ENCODE results near the gene PRKAG2.
A peak's percentile ranks its signal among the peaks of the same experiment; 100 is the strongest.

Gene PRKAG2

GRCh38 chr7:151572136-151572535 lies 304.8 kb downstream of the PRKAG2 start:
- no peak overlapping the region for H3K4me3 ChIP-seq (ENCODE audit: low read depth, low read length)
- no peak for TF ChIP-seq CTCF (IDR thresholded peaks at IDR 0.05; ENCODE audit: low read depth, low read length)
- no peak for TF ChIP-seq POLR2A (IDR thresholded peaks at IDR 0.05; ENCODE audit: extremely low read depth, insufficient read length)
- no peak for TF ChIP-seq MAX (IDR thresholded peaks at IDR 0.05; ENCODE audit: low read depth, low read length)
- no peak for TF ChIP-seq MYC (IDR thresholded peaks at IDR 0.05; ENCODE audit: low read depth, low read length)
- no peak for DNase-seq (ENCODE audit: low read depth)

- DNase-seq (ENCODE audit: low read depth), result no peak
- no peak overlapping the region for H3K4me3 ChIP-seq (ENCODE audit: low read depth, low read length)
- no peak for TF ChIP-seq POLR2A (IDR thresholded peaks at IDR 0.05; ENCODE audit: extremely low read depth, insufficient read length)
- TF ChIP-seq MYC (IDR thresholded peaks at IDR 0.05; ENCODE audit: low read depth, low read length), result no peak
- no peak for TF ChIP-seq MAX (IDR thresholded peaks at IDR 0.05; ENCODE audit: low read depth, low read length)
- no peak for TF ChIP-seq CTCF (IDR thresholded peaks at IDR 0.05; ENCODE audit: low read depth, low read length)
Observed at GRCh38 chr7:151571471-151571870, 305.4 kb downstream of the PRKAG2 start.

- peak; percentile 37 for DNase-seq (ENCODE audit: low read depth)
- H3K4me3 ChIP-seq (ENCODE audit: low read depth, low read length), result no peak overlapping the region
- TF ChIP-seq MAX (IDR thresholded peaks at IDR 0.05; ENCODE audit: low read depth, low read length), result no peak
- TF ChIP-seq MYC (IDR thresholded peaks at IDR 0.05; ENCODE audit: low read depth, low read length), result no peak
- no peak for TF ChIP-seq POLR2A (IDR thresholded peaks at IDR 0.05; ENCODE audit: extremely low read depth, insufficient read length)
- TF ChIP-seq CTCF (IDR thresholded peaks at IDR 0.05; ENCODE audit: low read depth, low read length), result peak; percentile 20
Observed at GRCh38 chr7:151570366-151570915, 306.5 kb downstream of the PRKAG2 start.

GRCh38 chr7:151568956-151569940 lies 307.7 kb downstream of the PRKAG2 start:
- H3K4me3 ChIP-seq (ENCODE audit: low read depth, low read length), result no peak overlapping the region
- no peak for DNase-seq (ENCODE audit: low read depth)

GRCh38 chr7:151566897-151567320 lies 310.0 kb downstream of the PRKAG2 start:
- DNase-seq (ENCODE audit: low read depth), result peak; percentile 82
- no peak for TF ChIP-seq POLR2A (IDR thresholded peaks at IDR 0.05; ENCODE audit: extremely low read depth, insufficient read length)
- no peak for TF ChIP-seq MAX (IDR thresholded peaks at IDR 0.05; ENCODE audit: low read depth, low read length)
- no peak for TF ChIP-seq CTCF (IDR thresholded peaks at IDR 0.05; ENCODE audit: low read depth, low read length)
- TF ChIP-seq MYC (IDR thresholded peaks at IDR 0.05; ENCODE audit: low read depth, low read length), result no peak; the same call in 1 of the 2 replicates
- no peak overlapping the region for H3K4me3 ChIP-seq (ENCODE audit: low read depth, low read length)

More at GRCh38 chr7:151568956-151569940, 307.7 kb downstream of the PRKAG2 start:
- TF ChIP-seq MYC (IDR thresholded peaks at IDR 0.05; ENCODE audit: low read depth, low read length), result no peak
- TF ChIP-seq MAX (IDR thresholded peaks at IDR 0.05; ENCODE audit: low read depth, low read length), result no peak
- TF ChIP-seq CTCF (IDR thresholded peaks at IDR 0.05; ENCODE audit: low read depth, low read length), result no peak
- no peak for TF ChIP-seq POLR2A (IDR thresholded peaks at IDR 0.05; ENCODE audit: extremely low read depth, insufficient read length)

Data from NB4 (cell line).